ENCODE data around the gene CNNM4.

CNNM4 gene

GRCh38 chr2:96737831-96738230 is 22.9 kb upstream of the CNNM4 start:
- H3K9me3 Mint-ChIP-seq, result no peaks in the 10 kb centered on the region
- no peaks in the 10 kb centered on the region for H3K27me3 Mint-ChIP-seq (ENCODE audit: low read depth)
- peaks cover 39% of the 10 kb centered on the region for H3K36me3 Mint-ChIP-seq (ENCODE audit: low read depth)
- H3K4me1 Mint-ChIP-seq, result peaks cover 45% of the 10 kb centered on the region
- TF ChIP-seq CTCF (IDR thresholded peaks at IDR 0.05; ENCODE audit: unreplicated experiment in 3 of 3), result no peak
- H3K4me3 Mint-ChIP-seq, result peak overlapping the region; percentile 59 to 80 (median 66)
- H3K27ac Mint-ChIP-seq, result no peak overlapping the region

DNA sequence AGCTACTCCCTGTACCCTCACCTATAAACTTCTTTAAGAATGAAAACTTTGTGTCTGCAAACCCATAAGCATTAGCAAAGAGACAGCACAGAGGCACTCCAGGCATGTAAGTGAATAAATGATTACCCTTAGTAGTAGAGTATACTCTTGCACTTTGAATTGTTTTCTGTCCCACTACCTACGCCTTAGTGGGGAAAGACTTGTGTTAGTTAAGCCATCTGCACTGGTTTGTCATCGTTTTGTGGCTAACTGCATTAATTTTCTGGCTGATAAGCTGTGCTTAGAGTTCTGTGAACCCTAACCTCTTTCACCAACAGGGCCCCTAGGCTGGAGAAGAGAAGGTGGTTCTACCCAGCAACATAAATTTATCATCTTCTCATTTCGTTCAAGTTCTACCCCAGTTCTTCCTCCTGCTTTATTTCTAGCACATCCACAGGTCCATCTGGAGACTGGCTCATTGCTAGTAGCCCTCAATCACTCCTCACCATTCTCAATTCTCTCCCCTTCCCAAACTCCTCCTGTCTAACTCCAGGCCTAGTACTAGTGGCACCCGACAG is 21.5 kb upstream of the CNNM4 start:
- peaks cover 26% of the 10 kb centered on the region for H3K36me3 Mint-ChIP-seq (ENCODE audit: low read depth)

DNA sequence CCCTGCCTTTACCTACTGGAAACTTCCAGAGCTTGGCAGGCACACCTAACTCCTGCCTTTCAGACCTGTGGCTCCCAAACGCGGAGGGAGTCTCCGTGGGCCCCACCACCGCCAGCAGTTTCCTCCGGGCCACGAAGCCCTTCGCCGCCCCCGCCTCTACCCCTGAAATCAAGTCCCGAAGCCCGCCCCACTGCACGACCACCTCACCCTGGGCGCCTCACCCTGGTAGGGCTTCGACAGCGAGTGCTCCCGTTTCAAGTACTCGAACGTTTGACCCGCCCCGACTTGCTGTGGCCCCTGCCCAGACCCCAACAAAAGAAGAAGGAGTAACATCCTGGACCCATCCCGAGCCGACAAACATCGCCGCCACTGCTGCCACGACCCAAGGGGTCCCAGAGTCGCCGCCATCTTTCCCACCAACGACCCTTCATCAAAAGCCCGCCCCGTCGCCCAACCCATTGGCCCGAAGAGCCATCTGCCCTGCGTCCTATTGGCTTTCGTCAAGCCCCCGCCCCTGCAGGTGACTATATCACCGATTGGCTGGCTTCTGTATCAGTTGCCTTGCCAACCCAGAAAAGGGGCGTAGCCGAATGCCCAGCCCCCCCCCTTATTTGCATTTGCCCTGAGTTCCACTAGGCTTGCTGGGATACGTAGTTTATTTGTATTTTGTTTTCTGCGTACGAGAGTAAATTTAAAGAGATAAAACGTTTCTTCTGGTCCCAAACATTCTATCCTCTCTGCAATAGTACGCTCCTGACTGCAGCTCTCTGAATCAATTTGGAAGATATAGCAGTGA is 20.9 kb upstream of the CNNM4 start, which contains the start of gene LMAN2L:
Gene LMAN2L (minus strand): TSS at position 432 of the 796 bp plus-strand sequence. CDS start 24 bp downstream, at position 408.
- H3K4me1 Mint-ChIP-seq, result peaks cover 41% of the 10 kb centered on the region
- peaks cover 4% of the 10 kb centered on the region for H3K27me3 Mint-ChIP-seq (ENCODE audit: low read depth)
- peak within 1 kb of the TSS; percentile 95 to 98 (median 96) for H3K4me3 Mint-ChIP-seq
- no peak for TF ChIP-seq CTCF (IDR thresholded peaks at IDR 0.05; ENCODE audit: unreplicated experiment in 3 of 3)
- no peaks in the 10 kb centered on the region for H3K9me3 Mint-ChIP-seq
- H3K36me3 Mint-ChIP-seq (ENCODE audit: low read depth), result peaks cover 19% of the 10 kb centered on the region
- H3K27ac Mint-ChIP-seq, result peak within 1 kb of the TSS; percentile 86 to 97 (median 96)

More for the DNA sequence above, 21.5 kb upstream of the CNNM4 start:
- no peaks in the 10 kb centered on the region for H3K9me3 Mint-ChIP-seq
- no peaks in the 10 kb centered on the region for H3K27me3 Mint-ChIP-seq (ENCODE audit: low read depth)
- peak overlapping the region; percentile 86 to 97 (median 96) for H3K27ac Mint-ChIP-seq
- TF ChIP-seq CTCF (IDR thresholded peaks at IDR 0.05; ENCODE audit: unreplicated experiment in 3 of 3), result no peak
- peak overlapping the region; percentile 95 to 98 (median 96) for H3K4me3 Mint-ChIP-seq
- H3K4me1 Mint-ChIP-seq, result peaks cover 45% of the 10 kb centered on the region

- Mint-ChIP-seq H3K27ac (no peak overlapping the region), H3K4me1 (no peaks in the 10 kb centered on the region), H3K27me3 (ENCODE audit: low read depth) (peaks cover 18% of the 10 kb centered on the region), H3K36me3 (ENCODE audit: low read depth) (no peaks in the 10 kb centered on the region), H3K4me3 (no peak overlapping the region), H3K9me3 (no peaks in the 10 kb centered on the region)
- TF ChIP-seq CTCF (IDR thresholded peaks at IDR 0.05; ENCODE audit: unreplicated experiment in 3 of 3), result no peak
These were observed 13.6 kb upstream of the CNNM4 start for GRCh38 chr2:96747061-96747617.

GRCh38 chr2:96751800-96752199 is 8.9 kb upstream of the CNNM4 start:
- Mint-ChIP-seq H3K9me3 (no peaks in the 10 kb centered on the region), H3K27ac (no peak overlapping the region), H3K27me3 (ENCODE audit: low read depth) (peaks cover 19% of the 10 kb centered on the region), H3K4me1 (no peaks in the 10 kb centered on the region), H3K4me3 (no peak overlapping the region), H3K36me3 (ENCODE audit: low read depth) (no peaks in the 10 kb centered on the region)
- TF ChIP-seq CTCF (IDR thresholded peaks at IDR 0.05; ENCODE audit: unreplicated experiment in 3 of 3), result no peak

Data from nephron (organoid).